ENCODE measurements around the gene MRPS9.

MRPS9 gene

DNA sequence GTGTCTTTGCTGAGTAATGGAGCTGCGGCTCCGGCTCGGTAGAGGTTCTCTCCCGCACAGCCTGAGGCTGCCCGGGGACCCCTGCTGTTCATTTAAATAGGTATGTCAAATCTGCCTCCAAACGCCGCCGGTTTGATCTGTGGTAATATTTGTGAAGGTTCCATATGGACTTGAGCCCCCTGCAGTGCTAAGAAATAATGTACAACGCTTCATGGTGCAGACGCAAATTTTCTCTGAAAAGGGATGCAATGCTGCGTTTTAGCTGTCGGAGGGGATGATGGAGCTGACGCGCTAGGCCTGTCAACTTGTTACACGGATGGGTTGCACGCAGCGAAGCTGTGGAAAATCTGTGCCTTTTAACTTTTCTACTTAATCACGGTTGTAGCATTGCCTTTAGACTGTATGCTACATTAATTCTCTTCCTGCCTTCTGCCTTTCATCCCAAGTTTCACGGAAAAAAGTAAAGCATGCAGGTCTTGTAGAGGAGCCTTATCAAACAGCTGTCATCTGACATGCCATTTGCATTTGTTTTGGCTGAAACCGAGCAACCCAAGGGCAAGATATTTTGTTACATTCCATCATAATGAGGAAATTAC, 43.2 kb downstream of the MRPS9 start:
- DNase-seq, result no peak

DNA sequence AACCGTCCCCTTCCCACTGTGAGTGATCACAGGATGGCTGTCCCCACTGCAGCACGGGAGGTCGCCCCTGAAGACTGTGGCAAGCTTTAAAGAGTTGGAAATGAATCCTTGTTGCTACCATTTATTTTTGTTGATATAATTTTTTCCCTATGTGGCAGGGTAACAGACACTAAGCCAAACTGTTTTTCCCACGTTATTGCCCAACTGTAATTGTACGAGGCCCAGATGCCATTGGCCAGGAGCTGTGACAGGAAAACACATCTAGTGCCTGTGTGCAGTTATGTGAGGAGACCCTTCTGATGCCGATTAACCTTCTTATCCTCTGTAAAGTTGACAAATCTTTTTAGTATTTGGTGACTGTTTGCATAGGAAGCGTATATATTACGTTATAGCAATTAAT, 44.2 kb downstream of the MRPS9 start:
- DNase-seq, result no peak

GRCh38 chr2:105085525-105085924, 47.7 kb downstream of the MRPS9 start:
- no peak for DNase-seq

DNA sequence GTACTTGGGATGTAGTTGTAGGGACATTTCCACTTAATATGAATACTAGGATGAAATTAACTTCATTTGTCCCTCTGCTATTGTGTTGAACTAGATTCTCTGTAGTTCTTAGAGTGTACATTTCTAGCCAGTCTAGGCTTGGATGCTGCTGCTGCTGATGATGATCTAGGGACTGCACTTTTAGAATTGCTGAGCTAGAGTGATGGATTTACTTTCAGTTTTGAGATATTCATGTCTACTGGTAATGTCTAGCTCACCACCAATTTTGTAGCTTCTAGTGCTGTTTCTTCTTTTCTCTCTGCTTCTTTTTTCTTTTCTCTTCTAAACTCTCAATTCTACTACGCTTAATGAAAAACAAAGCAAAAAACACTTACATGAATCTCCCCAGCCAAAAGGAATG, 49.4 kb downstream of the MRPS9 start:
- no peak for DNase-seq

- DNase-seq, result no peak
These were observed 52.2 kb downstream of the MRPS9 start for GRCh38 chr2:105090091-105090490.

GRCh38 chr2:105092797-105093196, 54.9 kb downstream of the MRPS9 start:
- no peak for DNase-seq

DNA sequence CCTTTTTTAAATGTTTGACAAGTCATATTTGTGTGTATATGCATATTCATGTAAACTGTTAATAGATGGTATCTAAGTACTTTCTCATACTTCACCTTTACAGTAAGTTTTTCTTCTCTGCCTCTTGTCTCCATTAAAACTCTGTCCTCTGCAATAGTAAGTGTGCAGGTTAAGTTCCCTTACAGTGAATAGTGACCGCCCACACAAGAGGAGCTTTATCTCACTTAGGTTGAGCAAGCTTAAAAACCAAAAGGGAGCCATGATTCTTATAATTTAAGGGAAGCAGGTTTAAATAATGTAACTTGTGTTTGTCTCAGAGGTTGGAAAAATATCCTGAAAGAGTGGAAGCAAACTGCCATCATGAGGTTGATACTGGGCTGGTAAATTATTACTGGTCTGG, 61.3 kb downstream of the MRPS9 start:
- no peak for DNase-seq

DNA sequence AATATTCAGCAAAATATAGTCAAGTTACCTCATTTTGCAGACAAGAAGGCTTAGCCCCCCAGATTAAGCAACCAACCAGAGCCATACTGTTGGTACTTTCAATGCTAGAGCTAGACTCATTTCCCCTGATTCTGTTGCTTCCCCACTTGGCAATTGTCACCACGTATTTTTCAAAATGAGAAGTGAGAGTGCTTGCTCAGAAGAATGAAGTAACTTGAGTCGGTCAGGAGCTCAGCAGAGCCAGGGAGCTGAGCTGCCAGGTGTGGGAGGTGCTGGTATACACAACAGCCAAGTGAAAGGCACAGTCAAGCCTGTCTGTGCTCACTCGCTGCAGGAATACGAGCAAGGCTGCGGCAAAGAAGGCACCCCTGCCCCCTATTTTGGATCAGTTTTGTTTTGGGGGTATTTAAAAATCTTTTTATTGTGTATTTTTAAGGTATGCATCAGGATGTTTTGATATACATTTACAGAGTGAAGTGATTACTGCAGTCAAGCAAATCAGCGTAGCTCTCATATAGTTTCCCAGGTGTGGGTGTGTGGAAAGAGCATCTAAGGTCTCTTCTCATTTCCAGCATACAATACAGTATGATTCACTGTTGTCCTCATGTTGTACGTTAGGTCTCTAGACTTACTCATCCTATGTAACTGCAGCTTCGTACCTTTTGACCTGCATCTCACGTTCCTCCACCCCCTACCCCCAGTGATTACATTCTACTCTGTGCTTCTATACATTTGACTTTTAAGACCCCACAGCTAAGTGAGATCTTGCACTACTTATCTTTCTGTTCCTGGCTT, 62.4 kb downstream of the MRPS9 start:
- DNase-seq, result no peak

DNA sequence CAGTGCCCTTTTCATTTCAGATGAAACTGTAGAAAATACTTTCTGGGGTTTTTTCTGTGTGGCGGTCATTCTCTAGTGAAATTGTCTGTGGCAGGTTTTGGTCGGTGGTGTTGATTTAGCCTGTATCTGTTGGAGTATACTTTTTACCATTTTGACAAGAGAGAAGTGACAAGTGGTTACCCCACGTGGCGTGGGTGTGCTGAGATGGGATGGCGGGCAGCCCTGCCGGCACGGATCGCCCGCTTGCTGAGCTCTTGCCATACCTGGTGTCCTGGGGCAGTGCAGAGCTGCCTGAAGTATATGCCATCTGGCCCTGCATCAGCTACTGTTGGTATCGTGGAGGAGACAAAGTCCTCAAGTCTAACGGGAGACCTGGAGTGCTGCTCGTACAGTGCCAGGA, 64.1 kb downstream of the MRPS9 start:
- DNase-seq, result no peak

GRCh38 chr2:105102963-105103421, 65.1 kb downstream of the MRPS9 start:
- no peak for DNase-seq

GRCh38 chr2:105103481-105103880, 65.6 kb downstream of the MRPS9 start:
- no peak for DNase-seq

DNA sequence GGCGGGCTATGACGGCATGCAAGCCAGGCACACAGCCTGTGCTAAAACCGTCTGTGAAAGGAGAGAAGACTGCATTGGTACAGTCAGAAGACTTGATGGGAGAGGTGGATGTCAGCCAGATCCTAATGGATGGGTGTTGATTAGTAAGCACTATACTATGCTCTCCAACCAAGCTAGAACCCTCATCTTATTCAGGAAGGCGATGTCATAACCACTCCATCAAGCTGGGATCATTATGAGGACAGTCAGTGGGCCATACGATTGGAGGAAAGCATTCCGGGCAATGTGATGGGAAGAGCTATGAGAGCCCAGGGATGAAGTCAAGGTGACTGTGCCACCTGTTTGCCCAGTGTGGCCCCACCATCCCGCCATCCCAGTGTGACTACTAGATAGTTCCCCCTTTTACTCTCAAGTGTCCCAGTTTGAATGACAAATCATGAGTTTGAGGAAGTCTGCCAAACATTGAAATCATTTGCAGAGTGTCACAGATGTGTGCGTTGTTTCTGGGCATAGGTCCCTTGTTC, 66.4 kb downstream of the MRPS9 start:
- DNase-seq, result no peak

GRCh38 chr2:105110295-105110829, 72.5 kb downstream of the MRPS9 start:
- DNase-seq, result no peak

DNA sequence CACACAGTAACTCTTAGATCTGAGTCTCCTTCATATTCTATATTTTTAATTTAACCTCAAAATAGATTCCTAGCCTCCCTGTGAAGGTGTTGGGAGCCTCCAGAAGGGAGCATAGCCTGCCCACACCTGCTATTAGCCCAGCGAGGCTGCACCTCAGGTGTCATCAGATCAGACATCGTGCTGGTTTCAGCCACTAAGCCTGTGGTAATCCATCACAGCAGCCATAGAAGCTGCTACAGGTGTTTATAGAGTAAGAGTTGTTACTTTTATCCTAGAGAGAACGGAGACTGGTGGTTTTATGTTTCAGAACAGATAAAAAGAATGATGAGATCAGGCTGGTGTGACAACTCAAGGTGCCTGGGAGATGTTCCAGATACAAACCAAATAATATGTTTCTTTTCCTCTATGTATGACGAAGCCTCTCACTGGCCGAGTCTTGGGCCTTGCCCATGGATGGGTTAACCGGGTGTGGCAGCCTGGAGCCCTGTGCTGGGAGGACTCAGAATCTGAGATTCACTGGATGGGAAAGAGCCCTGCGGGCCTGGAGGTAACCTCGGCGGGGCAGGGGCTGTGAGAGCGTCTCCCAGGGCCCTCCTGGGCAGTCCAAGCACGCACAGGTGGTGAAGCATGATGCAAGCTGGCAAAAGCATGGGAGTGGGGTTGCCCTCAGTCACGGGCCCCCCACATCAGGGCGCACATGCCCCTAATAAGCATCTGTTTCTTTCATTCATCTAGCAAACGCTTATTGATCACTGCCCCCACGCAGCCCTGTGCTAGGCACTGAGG, 73.7 kb downstream of the MRPS9 start:
- DNase-seq, result no peak

GRCh38 chr2:105112345-105112744, 74.5 kb downstream of the MRPS9 start:
- DNase-seq, result no peak

GRCh38 chr2:105113616-105114291, 75.9 kb downstream of the MRPS9 start:
- DNase-seq, result no peak

DNA sequence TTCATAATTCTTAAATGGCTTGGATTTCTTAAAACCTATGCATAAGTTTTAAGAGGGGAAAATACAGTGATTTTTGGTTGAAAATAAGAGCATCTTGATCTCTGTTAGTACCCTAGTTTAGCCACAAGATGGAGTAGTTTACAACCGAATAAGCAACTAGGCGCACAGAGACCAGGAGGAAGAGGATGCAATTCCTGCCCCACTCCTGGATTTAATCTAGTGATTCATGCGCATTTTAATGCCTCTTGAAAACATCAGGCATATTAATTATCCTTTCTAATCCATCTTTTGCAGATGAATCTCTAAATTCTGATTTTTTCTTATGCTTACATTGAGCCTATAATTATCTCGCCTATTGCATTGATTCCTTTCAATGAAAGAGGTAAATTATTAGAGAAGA, 76.7 kb downstream of the MRPS9 start:
- peak; percentile 58 for DNase-seq

GRCh38 chr2:105116348-105116747, 78.5 kb downstream of the MRPS9 start:
- no peak for DNase-seq

DNA sequence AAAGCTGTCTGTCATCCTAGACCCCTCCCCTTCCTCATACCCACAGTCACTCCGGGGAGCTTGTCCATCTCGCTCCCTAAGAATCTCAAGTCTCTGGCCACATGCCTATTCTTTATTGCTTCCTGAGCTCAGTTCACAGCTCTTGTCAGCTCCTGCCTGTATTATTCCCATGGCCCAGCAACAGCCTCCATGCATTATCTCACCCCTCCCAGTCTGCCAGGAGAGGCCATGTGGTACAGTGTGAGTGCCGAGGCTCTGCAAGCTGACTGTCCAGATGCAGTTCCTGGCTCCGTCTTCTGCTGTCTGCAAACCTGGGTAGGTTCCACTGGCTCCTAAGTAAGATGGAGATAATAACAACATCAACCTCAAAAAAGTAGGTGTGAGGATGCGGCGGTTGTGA, 79.7 kb downstream of the MRPS9 start:
- DNase-seq, result no peak

GRCh38 chr2:105118960-105119359, 81.1 kb downstream of the MRPS9 start:
- no peak for DNase-seq

- DNase-seq, result no peak
These were observed 83.6 kb downstream of the MRPS9 start for GRCh38 chr2:105121434-105121833.

- peak; percentile 8 for DNase-seq
These were observed 87.6 kb downstream of the MRPS9 start for GRCh38 chr2:105125428-105125827.

DNA sequence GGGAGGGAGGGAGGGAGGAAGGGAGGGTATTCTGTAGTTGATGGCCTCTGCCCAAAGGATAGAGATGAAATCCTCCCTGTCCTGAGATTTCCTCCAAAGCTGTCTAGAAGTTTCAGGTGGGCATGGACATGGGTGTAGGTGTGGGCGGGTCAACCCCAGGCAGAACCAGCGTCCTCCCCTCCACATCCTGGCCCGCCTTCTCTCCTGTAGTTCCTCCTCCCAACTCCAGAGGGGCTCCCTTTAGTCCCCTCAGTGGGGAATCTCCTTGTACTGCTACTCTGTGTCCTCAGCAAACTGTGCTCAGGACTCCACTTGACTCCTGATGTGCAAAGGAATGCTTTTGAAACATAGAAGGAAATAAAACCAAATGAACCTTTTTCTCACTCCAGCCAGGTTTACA, 88.1 kb downstream of the MRPS9 start:
- no peak for DNase-seq
